ENCODE measurements around the gene LPP.

The LPP gene

DNA sequence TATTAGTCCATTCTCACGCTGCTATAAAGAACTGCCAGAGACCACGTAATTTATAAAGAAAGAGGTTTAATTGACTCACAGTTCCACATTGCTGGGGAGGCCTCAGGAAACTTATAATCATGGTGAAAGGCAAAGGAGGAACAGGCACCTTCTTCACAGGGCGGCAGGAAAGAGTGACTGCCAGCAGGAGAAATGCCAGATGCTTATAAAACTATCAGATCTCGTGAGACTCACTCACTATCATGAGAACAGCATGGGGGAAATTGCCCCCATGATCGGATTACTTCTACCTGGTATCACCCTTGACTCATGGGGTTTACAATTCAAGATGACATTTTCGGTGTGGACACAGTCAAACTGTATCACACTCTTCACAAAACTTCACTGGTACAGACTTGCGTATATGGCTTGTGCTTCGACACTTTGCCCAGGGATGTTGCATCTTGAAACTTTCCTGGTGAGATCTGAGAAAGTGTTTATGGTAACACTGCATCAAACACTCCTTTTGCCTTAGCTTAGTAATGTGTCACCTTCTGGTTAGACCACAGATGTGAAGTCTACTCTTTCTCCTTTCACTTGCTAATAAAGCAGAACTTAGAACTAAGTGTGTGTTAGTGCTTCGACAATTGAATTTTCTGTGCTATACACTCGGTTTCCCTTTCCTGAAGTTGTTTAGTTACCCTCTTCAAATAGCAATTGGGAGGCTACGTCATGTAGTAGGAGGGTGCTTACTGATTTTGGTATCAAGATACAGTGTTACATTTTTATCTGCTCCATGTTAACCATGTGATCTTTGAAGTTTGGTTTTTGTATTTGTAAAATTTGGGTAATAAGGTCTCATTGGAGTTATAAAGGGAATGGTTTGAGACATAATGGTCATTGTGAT, 185.7 kb downstream of the LPP start:
- DNase-seq: peak; percentile 15

GRCh38 chr3:188341501-188341900, 187.5 kb downstream of the LPP start:
- no peak for DNase-seq

- no peak for DNase-seq
These were observed 189.2 kb downstream of the LPP start for GRCh38 chr3:188342991-188343732.

GRCh38 chr3:188343894-188344293, 189.9 kb downstream of the LPP start:
- DNase-seq: no peak

DNA sequence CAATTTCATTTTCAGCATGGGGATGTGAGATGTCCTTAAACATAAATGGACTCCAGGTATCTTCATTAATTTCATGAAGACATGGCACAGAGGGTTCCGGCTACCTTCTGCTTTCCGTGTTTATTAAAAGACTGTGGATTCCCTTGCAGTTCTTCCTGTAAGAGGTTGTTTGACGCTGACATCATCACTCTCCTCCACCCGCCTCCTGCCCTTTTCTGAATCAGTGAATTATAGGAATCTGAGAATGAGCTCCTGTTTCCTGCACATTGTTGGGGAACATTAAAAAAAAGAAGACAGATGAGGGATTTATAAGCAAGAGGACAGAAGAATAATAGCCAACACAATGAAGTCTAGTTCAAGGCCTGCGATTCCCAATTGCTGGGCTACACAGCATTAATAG, 191.3 kb downstream of the LPP start:
- no peak for DNase-seq

DNA sequence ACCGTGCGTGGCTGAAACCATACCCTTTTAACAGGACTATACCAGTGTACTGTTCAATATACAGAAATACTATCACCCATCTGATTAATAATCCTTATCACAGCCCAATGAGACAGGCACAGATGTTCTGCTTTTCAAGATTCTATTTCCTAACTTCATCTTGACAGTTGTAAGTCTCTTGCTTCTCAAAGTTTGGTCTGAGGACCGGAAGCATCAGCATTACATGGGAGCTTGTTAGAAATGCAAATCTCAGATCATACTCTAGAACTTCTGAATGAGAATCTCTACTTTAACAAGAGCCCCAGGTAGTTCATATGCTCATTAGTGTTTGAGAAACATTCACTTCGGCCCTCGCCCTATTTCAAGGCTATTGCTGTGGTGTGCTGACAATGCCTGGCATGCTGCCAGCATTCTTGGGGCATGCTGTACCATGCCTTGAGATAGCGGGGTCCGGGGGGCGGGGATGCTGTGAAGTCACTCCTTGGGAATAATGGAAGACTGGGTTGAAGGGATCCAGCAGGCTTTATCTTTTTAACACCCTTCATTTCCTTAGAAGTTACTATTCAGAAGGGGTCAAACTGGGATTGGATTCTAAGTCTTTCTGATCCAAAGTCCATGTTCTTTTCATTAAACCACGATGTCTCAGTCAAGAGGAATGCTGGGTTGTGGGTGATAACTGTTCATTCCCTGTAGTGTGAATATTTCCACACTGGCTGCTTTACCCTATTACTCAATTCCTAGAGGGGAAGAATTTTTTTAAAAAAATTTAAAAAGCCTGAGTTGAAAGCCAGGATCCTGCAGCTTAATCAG, 194.7 kb downstream of the LPP start:
- peak; percentile 31 for DNase-seq

DNA sequence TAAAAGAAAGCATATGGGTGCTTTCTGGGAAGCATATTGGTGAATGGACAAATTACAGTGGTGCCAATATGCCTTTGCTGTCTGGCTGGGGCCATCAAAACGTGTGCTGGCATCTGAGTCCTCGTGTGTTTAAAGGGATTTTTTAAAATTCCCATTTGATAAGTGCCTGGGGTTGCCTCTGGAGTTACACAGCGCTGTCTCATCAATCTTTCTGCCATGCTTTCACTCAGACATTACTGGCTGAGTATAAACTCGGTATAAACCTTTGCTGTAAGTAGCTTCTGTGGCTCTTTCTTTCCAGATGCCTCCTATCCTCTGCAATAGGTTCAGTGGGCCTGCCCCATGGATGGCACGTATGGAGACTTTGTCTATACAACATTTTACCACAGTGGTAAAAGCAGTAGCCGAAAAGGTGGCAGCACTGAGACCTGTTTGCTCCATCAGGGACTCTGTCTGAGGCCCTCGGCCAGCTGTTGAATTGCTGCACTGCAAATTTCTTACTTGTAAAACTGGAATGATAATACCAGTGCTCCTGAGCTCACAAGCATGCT, 195.5 kb downstream of the LPP start:
- DNase-seq: no peak

DNA sequence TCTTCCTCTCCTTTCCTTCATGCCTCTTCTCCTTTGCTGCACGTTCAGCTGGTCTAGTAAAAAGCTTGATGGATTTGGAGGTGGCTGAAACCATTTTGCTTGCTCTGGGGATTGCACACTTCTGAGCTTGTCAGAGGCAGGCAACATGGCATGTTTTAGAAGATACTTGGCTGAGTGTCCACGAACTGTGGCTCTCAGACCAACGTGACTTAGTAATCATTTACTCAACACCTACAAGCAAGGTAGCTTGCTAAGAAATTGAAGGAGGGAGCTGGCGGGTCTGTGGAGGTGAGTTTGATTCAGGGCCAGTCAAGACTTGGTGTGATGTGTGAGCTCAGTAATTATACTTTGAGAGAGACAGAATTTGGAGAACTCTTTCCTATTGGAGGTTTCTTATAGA, 196.0 kb downstream of the LPP start:
- no peak for DNase-seq

DNA sequence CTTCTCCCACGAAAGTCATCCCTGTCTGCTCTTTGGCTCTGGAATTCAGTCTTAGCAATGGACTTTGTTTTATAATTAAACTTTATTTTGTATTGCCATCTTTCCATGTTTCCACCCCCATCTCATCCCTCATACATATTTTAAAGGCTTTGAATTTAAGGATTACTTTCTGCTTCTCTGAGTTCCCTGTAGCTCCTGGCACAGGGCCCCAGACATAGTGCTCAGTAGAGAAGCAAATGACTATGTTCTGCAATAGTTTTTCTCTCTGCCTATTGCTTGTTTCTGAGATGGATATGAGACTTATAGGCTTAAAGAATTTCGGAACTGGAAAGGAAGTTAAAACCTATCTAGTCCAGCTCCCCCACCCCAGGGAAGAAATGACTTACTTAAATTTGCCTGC, 197.0 kb downstream of the LPP start:
- no peak for DNase-seq

DNA sequence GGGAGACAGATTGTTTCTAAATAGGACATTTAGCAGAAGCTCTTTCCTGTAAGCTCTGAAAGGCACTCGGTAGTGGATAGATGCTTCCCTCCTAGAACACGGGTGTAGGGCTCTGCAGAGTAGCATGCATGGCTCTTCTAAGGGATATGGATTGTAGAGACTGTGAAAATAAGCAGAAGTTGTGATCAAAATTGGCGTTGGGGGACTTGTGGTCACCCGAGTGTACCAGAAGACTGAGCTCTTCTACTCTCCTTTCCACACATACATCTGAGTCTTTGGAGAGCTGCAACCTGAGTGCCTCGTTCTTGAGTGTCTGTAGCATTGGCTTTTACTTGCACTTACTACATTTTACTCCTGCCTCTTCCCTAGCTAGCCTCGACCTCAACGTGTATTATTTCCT, 197.7 kb downstream of the LPP start:
- no peak for DNase-seq

DNA sequence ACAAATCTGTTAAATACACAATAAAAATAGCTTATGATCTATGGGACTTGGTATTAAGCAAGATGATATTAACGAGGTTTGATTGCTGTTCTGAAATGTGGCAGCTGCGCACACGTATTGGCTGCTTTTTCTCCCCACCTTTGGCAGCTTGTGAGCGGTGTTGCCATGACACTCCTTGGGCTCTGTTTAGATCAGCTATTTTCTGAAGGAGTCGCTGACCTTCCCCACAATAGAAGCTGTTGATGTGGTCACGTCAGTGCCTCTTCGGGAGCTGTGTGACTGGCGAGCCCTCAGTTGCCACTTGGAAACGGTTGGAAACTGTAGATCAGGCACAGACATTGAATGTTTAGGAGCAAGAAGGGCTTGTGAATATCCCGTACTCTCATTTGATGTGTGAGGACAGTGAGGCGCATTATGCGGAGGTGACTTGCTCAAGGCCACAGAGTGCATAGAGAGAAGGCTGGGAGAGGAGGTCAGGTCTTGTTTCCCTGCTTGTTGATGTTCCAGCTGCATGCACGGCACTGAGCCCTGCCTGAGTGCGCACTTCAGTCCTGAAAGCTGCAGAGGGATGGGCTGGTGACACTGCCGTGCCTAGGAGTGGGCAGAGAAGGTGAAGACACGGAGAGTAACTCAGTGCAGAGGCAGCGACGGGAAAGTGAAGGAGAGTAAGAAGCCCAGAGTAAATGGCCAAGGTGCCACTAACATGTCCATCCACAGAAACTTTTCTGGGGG, 198.4 kb downstream of the LPP start:
- DNase-seq: no peak

DNA sequence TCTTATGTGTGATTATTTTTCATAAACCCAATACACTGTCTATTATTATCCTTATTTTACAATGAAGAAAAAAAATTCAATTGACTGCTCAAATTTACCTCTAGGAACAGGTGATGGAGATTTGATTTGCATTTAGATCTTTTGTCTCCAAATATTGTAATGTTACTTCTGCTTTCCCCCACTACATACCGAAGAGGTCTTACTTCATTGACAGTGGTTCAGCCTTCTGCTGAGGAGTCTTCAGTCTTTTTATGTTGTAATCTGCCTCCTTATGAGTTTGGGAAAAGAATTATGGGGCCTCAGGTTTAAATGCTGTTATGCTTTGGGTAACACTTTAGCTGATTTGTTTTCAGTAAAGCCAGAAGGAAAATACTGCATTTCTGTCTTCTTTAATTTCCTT, 199.5 kb downstream of the LPP start:
- no peak for DNase-seq

- DNase-seq: no peak
These were observed 205.0 kb downstream of the LPP start for GRCh38 chr3:188358787-188359493.

GRCh38 chr3:188360364-188360881, 206.5 kb downstream of the LPP start:
- no peak for DNase-seq

GRCh38 chr3:188361888-188362287, 207.9 kb downstream of the LPP start:
- DNase-seq: no peak

GRCh38 chr3:188362405-188362831, 208.5 kb downstream of the LPP start:
- DNase-seq: peak; percentile 8

DNA sequence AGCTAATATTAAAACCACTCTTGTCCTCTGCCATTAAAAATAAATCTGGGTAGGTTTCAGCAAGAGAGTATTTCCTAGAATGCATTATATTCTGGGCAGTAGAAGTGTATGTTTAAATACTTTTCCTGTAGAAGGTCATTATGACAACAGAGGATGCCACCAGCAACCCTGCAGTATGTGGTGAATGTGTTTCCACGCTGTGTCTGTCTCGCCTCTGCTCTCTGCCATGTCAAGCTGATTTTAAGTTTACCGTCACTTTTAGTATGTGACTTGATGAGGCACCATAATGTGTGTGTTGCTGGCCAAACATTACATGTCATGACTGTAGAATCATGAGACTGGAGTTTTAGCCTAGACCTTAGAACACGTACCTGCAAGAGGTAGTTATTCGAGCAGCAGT, 211.2 kb downstream of the LPP start:
- DNase-seq: no peak

DNA sequence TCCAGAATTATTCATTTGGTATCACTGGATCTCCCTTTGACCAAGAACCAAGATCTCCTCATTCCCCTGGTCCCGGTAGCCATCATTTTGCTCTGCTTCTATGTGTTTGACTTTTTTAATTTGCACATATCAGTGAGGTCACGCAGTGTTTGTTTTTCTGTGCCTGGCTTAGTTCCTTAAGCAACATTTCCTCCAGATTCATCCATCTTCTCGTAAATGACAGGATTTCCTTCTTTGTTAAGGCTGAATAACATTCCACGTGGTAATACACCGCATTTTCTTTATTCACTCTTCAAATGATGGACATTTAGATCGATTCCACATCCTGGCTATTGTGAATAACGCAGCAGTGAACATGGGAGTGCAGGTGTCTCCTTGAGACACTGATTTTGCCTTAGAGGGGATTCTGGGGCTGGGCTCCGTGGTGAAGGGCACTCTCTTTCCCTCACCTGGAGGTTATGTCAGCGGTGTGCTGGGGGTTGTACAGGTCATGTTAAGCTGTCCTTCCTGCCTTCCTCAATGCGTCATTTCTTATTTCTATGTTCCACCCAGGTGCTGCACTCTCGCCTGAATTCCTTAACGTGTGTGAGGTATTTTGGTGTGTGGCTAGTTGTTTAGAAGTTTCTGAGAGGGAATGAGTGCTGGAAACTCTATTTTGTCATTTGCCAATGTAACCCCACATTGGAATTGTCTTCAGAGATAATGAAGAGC, 212.2 kb downstream of the LPP start:
- no peak for DNase-seq

DNA sequence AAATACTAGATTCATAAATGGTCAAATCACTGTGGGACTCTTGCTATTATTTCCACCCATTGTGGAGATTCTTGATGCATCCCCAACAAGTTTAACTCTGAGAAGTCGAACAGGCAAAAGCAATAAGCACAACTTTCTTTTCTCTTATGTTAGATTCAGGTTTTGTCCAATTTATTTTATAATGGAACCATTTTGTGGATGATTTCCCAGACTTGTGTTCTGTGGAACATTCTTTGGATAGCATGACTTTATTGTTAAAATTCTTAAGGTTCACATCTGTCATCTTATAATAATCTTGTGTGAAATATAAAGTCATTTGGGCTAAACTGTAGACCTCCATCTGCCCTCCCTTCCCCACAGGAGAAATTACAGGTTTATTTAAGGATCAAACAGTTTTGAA, 213.7 kb downstream of the LPP start:
- no peak for DNase-seq

GRCh38 chr3:188369526-188369925, 215.6 kb downstream of the LPP start:
- no peak for DNase-seq
